HCT116 (cell line): ENCODE measurements around the gene HORMAD2. TPM values are rescaled to one million over a fixed set of nuclear protein-coding genes. Genes with fewer than 3 reads are reported as not detected.

Experiments used
- ATAC-seq: fragments of 200-7000 bp; cut with Tn5 transposase; 2 replicates; pipeline ENCODE4 v1.9.1; 2020; ENCODE audit warnings: mild to moderate bottlenecking, moderate library complexity
- BruUV-seq: library from RNA; stranded (reverse); fragments of 400-500 nt; replicated peaks from 2 replicates; lab custom pipeline; 2021; lab: Mats Ljungman, UMichigan
- CTCF ChIA-PET: fragments of 300-600 bp; sonication (Branson Sonifier 250); formaldehyde crosslinking; loops from one replicate; lab custom pipeline; 2021; ENCODE audit warnings: antibody characterized with exemption; lab: Charles Lee
- POLR2A ChIA-PET: fragments of 300-600, 350-600 bp; sonication (Branson Sonifier 250); formaldehyde crosslinking; loops from one replicate; lab custom pipeline; 2021; ENCODE audit warnings: antibody characterized with exemption; lab: Charles Lee
- RAD21 ChIA-PET, 2 experiments: fragments of 300-600 bp; sonication (Branson Sonifier 250); formaldehyde crosslinking; loops; one replicate each; lab custom pipeline; 2023; ENCODE audit warnings: low total read pairs in 2 of 2; ENCODE audit not compliant: uncharacterized antibody in 2 of 2, unreplicated experiment in 2 of 2, low non-redundant PET in 1 of 2; lab: Charles Lee
- DNase-seq: peaks from one replicate; pipeline ENCODE4 v3.0.0-alpha.2; 2010; ENCODE audit warnings: low read depth, low spot score
- H2AFZ ChIP-seq: fragments of 200-600 bp; shearing (Covaris generic), sonication (generic); 2 replicates; pipeline ENCODE4 v1.6.1; 2017; ENCODE audit warnings: low read depth, mixed run types, mixed read lengths, antibody characterized with exemption, low read length; ENCODE audit not compliant: poor library complexity, severe bottlenecking
- H3K27ac ChIP-seq: 2 replicates; pipeline ENCODE4 v1.5.1; 2012; ENCODE audit warnings: low read depth, low read length
- H3K27me3 ChIP-seq: fragments of 200-600 bp; sonication (generic); 2 replicates; pipeline ENCODE4 v1.6.1; 2016; ENCODE audit warnings: mixed run types, low read length, mixed read lengths; ENCODE audit not compliant: insufficient read depth
- H3K36me3 ChIP-seq, 2 experiments: fragments of 200-500 bp in 1 of 2; fragments of 200-600 bp in 1 of 2; sonication (Bioruptor generic) in 1 of 2; sonication (generic) in 1 of 2; 2 replicates each; pipeline versions ENCODE4 v1.5.1 to v1.6.1; 2014 to 2016; ENCODE audit warnings: low read length in 2 of 2, inconsistent platforms in 1 of 2, mixed read lengths in 1 of 2, mixed run types in 1 of 2; ENCODE audit not compliant: insufficient read depth in 2 of 2, control insufficient read depth in 1 of 2
- H3K4me1 ChIP-seq, 2 experiments: fragments of 200-600 bp in 1 of 2; sonication (generic) in 1 of 2; 2 replicates each; pipeline versions ENCODE4 v1.5.1 to v1.6.1; 2012 to 2017; ENCODE audit warnings: low read length in 2 of 2, inconsistent platforms in 1 of 2, mild to moderate bottlenecking in 1 of 2, mixed read lengths in 1 of 2, mixed run types in 1 of 2, moderate library complexity in 1 of 2; ENCODE audit not compliant: insufficient read depth in 2 of 2, control insufficient read depth in 1 of 2
- H3K4me2 ChIP-seq: fragments of 200-600 bp; sonication (generic); 2 replicates; pipeline ENCODE4 v1.6.1; 2017; ENCODE audit warnings: mixed run types, low read length, mixed read lengths
- H3K4me3 ChIP-seq, 2 experiments: fragments of 200-600 bp in 1 of 2; sonication (generic) in 1 of 2; replicated peaks in 1 of 2; 2 replicates each; pipeline ENCODE4 v1.5.1; 2011 to 2016; ENCODE audit warnings: low read length in 2 of 2, control low read depth in 1 of 2, low read depth in 1 of 2, mild to moderate bottlenecking in 1 of 2, mixed read lengths in 1 of 2, mixed run types in 1 of 2
- H3K79me2 ChIP-seq: fragments of 200-600 bp; sonication (generic); 2 replicates; pipeline ENCODE4 v1.6.1; 2017; ENCODE audit warnings: mild to moderate bottlenecking, mixed run types, low read length, moderate library complexity, mixed read lengths; ENCODE audit not compliant: insufficient read depth
- H3K9ac ChIP-seq: fragments of 200-600 bp; sonication (generic); 2 replicates; pipeline ENCODE4 v1.6.1; 2016; ENCODE audit warnings: low read length, mixed read lengths
- H3K9me2 ChIP-seq: fragments of 200-600 bp; sonication (generic), shearing (Covaris generic); 2 replicates; pipeline ENCODE4 v1.6.1; 2017; ENCODE audit warnings: mixed run types, mild to moderate bottlenecking, moderate library complexity; ENCODE audit not compliant: insufficient read depth
- H3K9me3 ChIP-seq, 2 experiments: fragments of 200-500 bp in 1 of 2; fragments of 200-600 bp in 1 of 2; sonication (Bioruptor generic) in 1 of 2; sonication (generic) in 1 of 2; 2 replicates each; pipeline ENCODE4 v1.6.1; 2014 to 2017; ENCODE audit warnings: low read length in 2 of 2, mixed read lengths in 2 of 2, inconsistent platforms in 1 of 2, low read depth in 1 of 2, mild to moderate bottlenecking in 1 of 2, mixed run types in 1 of 2, moderate library complexity in 1 of 2; ENCODE audit not compliant: control insufficient read depth in 1 of 2, insufficient read depth in 1 of 2
- H4K20me1 ChIP-seq: fragments of 200-600 bp; sonication (generic), shearing (Covaris generic); 2 replicates; pipeline ENCODE4 v1.6.1; 2017; ENCODE audit warnings: mixed run types, mild to moderate bottlenecking, moderate library complexity; ENCODE audit not compliant: insufficient read depth
- CBX3 ChIP-seq: IDR thresholded peaks from 2 replicates; pipeline ENCODE4 v1.6.1; 2012; ENCODE audit warnings: low read depth
- CEBPB ChIP-seq: IDR thresholded peaks from 2 replicates; pipeline ENCODE4 v1.6.1; 2012; ENCODE audit warnings: low read depth
- EGR1 ChIP-seq: IDR thresholded peaks from 2 replicates; pipeline ENCODE4 v1.6.1; 2012; ENCODE audit warnings: low read depth
- SIN3A ChIP-seq: IDR thresholded peaks from 2 replicates; pipeline ENCODE4 v1.6.1; 2012; ENCODE audit warnings: low read depth
- SRF ChIP-seq: IDR thresholded peaks from 2 replicates; pipeline ENCODE4 v1.6.1; 2012; ENCODE audit warnings: low read depth
- TCF7L2 ChIP-seq: IDR thresholded peaks from 2 replicates; pipeline ENCODE4 v1.7.0; 2011; ENCODE audit warnings: borderline replicate concordance, inconsistent platforms; ENCODE audit not compliant: insufficient read depth, insufficient read length; ENCODE audit errors: extremely low read depth
- YY1 ChIP-seq: IDR thresholded peaks from 2 replicates; pipeline ENCODE4 v1.6.1; 2011; ENCODE audit warnings: low read length, low read depth, moderate library complexity, mild to moderate bottlenecking; ENCODE audit not compliant: insufficient replicate concordance; ENCODE audit errors: extremely low read depth
- ZFX ChIP-seq: fragments of 450-650 bp; IDR thresholded peaks from 2 replicates; pipeline ENCODE4 v1.6.1; 2017
- intact Hi-C: fragments of 100-400 bp; cut with micrococcal nuclease; formaldehyde crosslinking; loops from 2 replicates; pipeline ENCODE4 v1.10.0; 2022
- total RNA-seq: library from RNA; stranded (reverse); gene quantifications from one replicate; pipeline ENCODE4 v1.2.1, GENCODE V29; 2021; ENCODE audit not compliant: unreplicated experiment
- TF ChIP-seq, protein P1 (sequence below): IDR thresholded peaks from 2 replicates; pipeline ENCODE4 v1.6.1; 2011; ENCODE audit warnings: mild to moderate bottlenecking, low read length, moderate library complexity; ENCODE audit not compliant: insufficient replicate concordance; ENCODE audit errors: extremely low read depth
- TF ChIP-seq, protein P2 (sequence below): IDR thresholded peaks from 2 replicates; pipeline ENCODE4 v1.6.1; 2012; ENCODE audit warnings: low read depth

Gene HORMAD2
- total RNA-seq, 1 experiment from 2014 or later, result not detected

- no TSS peak for BruUV-seq
- peak overlapping the region; percentile 36; the same call in 1 of the 2 replicates for H3K27ac ChIP-seq
- CTCF ChIA-PET, result interaction anchor here (0.6 to 2.3 kb wide), 23 partner anchors 8 to 694 kb away, joined by 3 to 29 read pairs (median 6); partner anchors contain the start of genes TBC1D10A, UQCR10 and ZMAT5
- H3K27me3 ChIP-seq, result no peaks in the 10 kb centered on the region
- H3K4me1 ChIP-seq, result peaks cover 5 to 13% of the 10 kb centered on the region in 2 experiments; a peak in 3 of 4 replicates
- POLR2A ChIA-PET, result interaction anchor here (0.6 to 1.5 kb wide), 2 partner anchors 73 to 454 kb away, joined by 4 to 6 read pairs; no protein-coding TSS in a partner anchor
- H3K9me3 ChIP-seq, result peaks cover 8 to 11% of the 10 kb centered on the region in 2 experiments; a peak in 3 of 4 replicates
- peak; percentile 21 for ATAC-seq
- TF ChIP-seq, protein P1, sequence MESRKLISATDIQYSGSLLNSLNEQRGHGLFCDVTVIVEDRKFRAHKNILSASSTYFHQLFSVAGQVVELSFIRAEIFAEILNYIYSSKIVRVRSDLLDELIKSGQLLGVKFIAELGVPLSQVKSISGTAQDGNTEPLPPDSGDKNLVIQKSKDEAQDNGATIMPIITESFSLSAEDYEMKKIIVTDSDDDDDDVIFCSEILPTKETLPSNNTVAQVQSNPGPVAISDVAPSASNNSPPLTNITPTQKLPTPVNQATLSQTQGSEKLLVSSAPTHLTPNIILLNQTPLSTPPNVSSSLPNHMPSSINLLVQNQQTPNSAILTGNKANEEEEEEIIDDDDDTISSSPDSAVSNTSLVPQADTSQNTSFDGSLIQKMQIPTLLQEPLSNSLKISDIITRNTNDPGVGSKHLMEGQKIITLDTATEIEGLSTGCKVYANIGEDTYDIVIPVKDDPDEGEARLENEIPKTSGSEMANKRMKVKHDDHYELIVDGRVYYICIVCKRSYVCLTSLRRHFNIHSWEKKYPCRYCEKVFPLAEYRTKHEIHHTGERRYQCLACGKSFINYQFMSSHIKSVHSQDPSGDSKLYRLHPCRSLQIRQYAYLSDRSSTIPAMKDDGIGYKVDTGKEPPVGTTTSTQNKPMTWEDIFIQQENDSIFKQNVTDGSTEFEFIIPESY, result no peak
- TF ChIP-seq ZFX, result no peak
- no peak for TF ChIP-seq SIN3A
- TF ChIP-seq SRF, result no peak
- TF ChIP-seq CBX3, result no peak
- TF ChIP-seq EGR1, result no peak
- TF ChIP-seq, protein P2, sequence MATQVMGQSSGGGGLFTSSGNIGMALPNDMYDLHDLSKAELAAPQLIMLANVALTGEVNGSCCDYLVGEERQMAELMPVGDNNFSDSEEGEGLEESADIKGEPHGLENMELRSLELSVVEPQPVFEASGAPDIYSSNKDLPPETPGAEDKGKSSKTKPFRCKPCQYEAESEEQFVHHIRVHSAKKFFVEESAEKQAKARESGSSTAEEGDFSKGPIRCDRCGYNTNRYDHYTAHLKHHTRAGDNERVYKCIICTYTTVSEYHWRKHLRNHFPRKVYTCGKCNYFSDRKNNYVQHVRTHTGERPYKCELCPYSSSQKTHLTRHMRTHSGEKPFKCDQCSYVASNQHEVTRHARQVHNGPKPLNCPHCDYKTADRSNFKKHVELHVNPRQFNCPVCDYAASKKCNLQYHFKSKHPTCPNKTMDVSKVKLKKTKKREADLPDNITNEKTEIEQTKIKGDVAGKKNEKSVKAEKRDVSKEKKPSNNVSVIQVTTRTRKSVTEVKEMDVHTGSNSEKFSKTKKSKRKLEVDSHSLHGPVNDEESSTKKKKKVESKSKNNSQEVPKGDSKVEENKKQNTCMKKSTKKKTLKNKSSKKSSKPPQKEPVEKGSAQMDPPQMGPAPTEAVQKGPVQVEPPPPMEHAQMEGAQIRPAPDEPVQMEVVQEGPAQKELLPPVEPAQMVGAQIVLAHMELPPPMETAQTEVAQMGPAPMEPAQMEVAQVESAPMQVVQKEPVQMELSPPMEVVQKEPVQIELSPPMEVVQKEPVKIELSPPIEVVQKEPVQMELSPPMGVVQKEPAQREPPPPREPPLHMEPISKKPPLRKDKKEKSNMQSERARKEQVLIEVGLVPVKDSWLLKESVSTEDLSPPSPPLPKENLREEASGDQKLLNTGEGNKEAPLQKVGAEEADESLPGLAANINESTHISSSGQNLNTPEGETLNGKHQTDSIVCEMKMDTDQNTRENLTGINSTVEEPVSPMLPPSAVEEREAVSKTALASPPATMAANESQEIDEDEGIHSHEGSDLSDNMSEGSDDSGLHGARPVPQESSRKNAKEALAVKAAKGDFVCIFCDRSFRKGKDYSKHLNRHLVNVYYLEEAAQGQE, result no peak
- TF ChIP-seq CEBPB, result no peak
- TF ChIP-seq YY1, result no peak
- TF ChIP-seq TCF7L2, result no peak
- TF ChIP-seq, all 23 proteins: peak for 0
- intact Hi-C loops, result loop anchor here (1.0 to 2.0 kb wide), 7 partner anchors 167 to 694 kb away; no protein-coding TSS in a partner anchor
- RAD21 ChIA-PET, result interaction anchor here (0.7 to 1.5 kb wide), 8 partner anchors 161 to 495 kb away, joined by 3 to 7 read pairs (median 3); no protein-coding TSS in a partner anchor
- Histone ChIP-seq H3K4me2 (peak overlapping the region; percentile 50), H3K36me3 (no peaks in the 10 kb centered on the region), H3K79me2 (no peaks in the 10 kb centered on the region), H4K20me1 (no peaks in the 10 kb centered on the region), H3K9ac (no peak overlapping the region), H2AFZ (peak overlapping the region; percentile 93), H3K9me2 (no peaks in the 10 kb centered on the region), H3K4me3 (no peak overlapping the region)
- no peak for DNase-seq
These were observed 9.4 kb downstream of the HORMAD2 start for GRCh38 chr22:30089655-30089974.
